SJSA1 (cell line): ENCODE results near the gene SIPA1L3. TPM values are rescaled to one million over a fixed set of nuclear protein-coding genes. Genes with fewer than 3 reads are reported as not detected.
A peak's percentile ranks its signal among the peaks of the same experiment; 100 is the strongest.
"Not testable (repeated sequence)": the region's sequence is repeated elsewhere in the genome, so short reads cannot be mapped to it uniquely, and the experiment has no call there.

Experiments used
- DNase-seq, 2 experiments: peaks; one replicate each; pipeline ENCODE4 v3.0.0-alpha.2; 2015 to 2020; ENCODE audit warnings: low spot score in 2 of 2, low read depth in 1 of 2
- H3K27ac ChIP-seq: fragments of 250-450 bp; sonication (Bioruptor Pico); 2 replicates; pipeline ENCODE4 v1.5.1; 2020; ENCODE audit warnings: mild to moderate bottlenecking, moderate library complexity
- H3K27me3 ChIP-seq: fragments of 250-450 bp; sonication (Bioruptor Pico); replicated peaks from 2 replicates; pipeline ENCODE4 v1.5.1; 2020; ENCODE audit warnings: mild to moderate bottlenecking, moderate library complexity
- H3K36me3 ChIP-seq: fragments of 250-450 bp; sonication (Bioruptor Pico); 2 replicates; pipeline ENCODE4 v1.5.1; 2020; ENCODE audit warnings: mild to moderate bottlenecking
- H3K4me1 ChIP-seq: fragments of 250-450 bp; sonication (Bioruptor Pico); replicated peaks from 2 replicates; pipeline ENCODE4 v1.6.1; 2021; ENCODE audit warnings: mild to moderate bottlenecking
- H3K4me3 ChIP-seq: fragments of 250-450 bp; sonication (Bioruptor Pico); 2 replicates; pipeline ENCODE4 v1.5.1; 2020; ENCODE audit warnings: mild to moderate bottlenecking
- H3K9me3 ChIP-seq: fragments of 250-450 bp; sonication (Bioruptor Pico); replicated peaks from 2 replicates; pipeline ENCODE4 v1.5.1; 2020; ENCODE audit warnings: mild to moderate bottlenecking
- total RNA-seq: library from RNA; depleted of rRNA; stranded (reverse); fragments of >200 nt; shearing (Covaris generic); gene quantifications from 2 replicates; pipeline ENCODE4 v1.2.3, GENCODE V29; 2014

SIPA1L3 gene
- total RNA-seq, 1 experiment from 2014 or later = 9.3 TPM

- no peak for DNase-seq
- Histone ChIP-seq H3K27ac (no peak overlapping the region), H3K4me3 (no peak overlapping the region)
Measured at GRCh38 chr19:38055010-38055409, 148.0 kb downstream of the SIPA1L3 start.

GRCh38 chr19:38055655-38056521 is 148.9 kb downstream of the SIPA1L3 start:
- Histone ChIP-seq H3K4me3 (no peak overlapping the region), H3K9me3 (no peaks in the 10 kb centered on the region), H3K36me3 (no peaks in the 10 kb centered on the region), H3K27me3 (no peaks in the 10 kb centered on the region), H3K4me1 (peaks cover 11% of the 10 kb centered on the region), H3K27ac (no peak overlapping the region)
- no peak for DNase-seq

More at GRCh38 chr19:38055010-38055409, 148.0 kb downstream of the SIPA1L3 start:
- Histone ChIP-seq H3K9me3 (no peaks in the 10 kb centered on the region), H3K36me3 (no peaks in the 10 kb centered on the region; the same call in 1 of the 2 replicates), H3K27me3 (no peaks in the 10 kb centered on the region), H3K4me1 (peaks cover 3% of the 10 kb centered on the region)

GRCh38 chr19:38056646-38057045 is 149.6 kb downstream of the SIPA1L3 start:
- DNase-seq = no peak
- Histone ChIP-seq H3K36me3 (no peaks in the 10 kb centered on the region), H3K4me1 (peaks cover 19% of the 10 kb centered on the region), H3K9me3 (no peaks in the 10 kb centered on the region), H3K4me3 (no peak overlapping the region), H3K27ac (no peak overlapping the region), H3K27me3 (no peaks in the 10 kb centered on the region)

- Histone ChIP-seq H3K27me3 (no peaks in the 10 kb centered on the region), H3K27ac (no peak overlapping the region), H3K4me3 (no peak overlapping the region), H3K4me1 (peaks cover 19% of the 10 kb centered on the region), H3K9me3 (no peaks in the 10 kb centered on the region), H3K36me3 (no peaks in the 10 kb centered on the region)
- no peak for DNase-seq
Measured at GRCh38 chr19:38057959-38058690, 151.1 kb downstream of the SIPA1L3 start.

GRCh38 chr19:38059897-38060296 is 152.9 kb downstream of the SIPA1L3 start:
- H3K9me3 ChIP-seq = no peaks in the 10 kb centered on the region
- H3K4me3 ChIP-seq = no peak overlapping the region
- H3K4me1 ChIP-seq = peaks cover 19% of the 10 kb centered on the region
- no peaks in the 10 kb centered on the region for H3K27me3 ChIP-seq
- H3K36me3 ChIP-seq = no peaks in the 10 kb centered on the region
- DNase-seq = no peak
- no peak overlapping the region for H3K27ac ChIP-seq

- no peak for DNase-seq
- Histone ChIP-seq H3K4me1 (peaks cover 19% of the 10 kb centered on the region), H3K4me3 (no peak overlapping the region), H3K36me3 (no peaks in the 10 kb centered on the region), H3K27me3 (no peaks in the 10 kb centered on the region), H3K27ac (no peak overlapping the region), H3K9me3 (no peaks in the 10 kb centered on the region)
Measured at GRCh38 chr19:38060331-38060730, 153.3 kb downstream of the SIPA1L3 start.

GRCh38 chr19:38061294-38061693 is 154.3 kb downstream of the SIPA1L3 start:
- Histone ChIP-seq H3K4me1 (peaks cover 19% of the 10 kb centered on the region), H3K27me3 (no peaks in the 10 kb centered on the region), H3K27ac (peak overlapping the region; percentile 11), H3K4me3 (no peak overlapping the region), H3K36me3 (no peaks in the 10 kb centered on the region), H3K9me3 (no peaks in the 10 kb centered on the region)
- DNase-seq = peak; percentile 59 to 78

- no peaks in the 10 kb centered on the region for H3K36me3 ChIP-seq
- no peaks in the 10 kb centered on the region for H3K9me3 ChIP-seq
- no peak overlapping the region for H3K27ac ChIP-seq
- DNase-seq = no peak
- H3K4me3 ChIP-seq = no peak overlapping the region
- peaks cover 19% of the 10 kb centered on the region for H3K4me1 ChIP-seq
- H3K27me3 ChIP-seq = no peaks in the 10 kb centered on the region
Measured at GRCh38 chr19:38062959-38063761, 156.2 kb downstream of the SIPA1L3 start.

- Histone ChIP-seq H3K9me3 (no peaks in the 10 kb centered on the region), H3K36me3 (no peaks in the 10 kb centered on the region), H3K4me1 (peaks cover 19% of the 10 kb centered on the region), H3K27ac (no peak overlapping the region), H3K27me3 (no peaks in the 10 kb centered on the region), H3K4me3 (no peak overlapping the region)
- DNase-seq = no peak
Measured at GRCh38 chr19:38063928-38064327, 156.9 kb downstream of the SIPA1L3 start.

GRCh38 chr19:38064661-38065425 is 157.8 kb downstream of the SIPA1L3 start:
- H3K27ac ChIP-seq = no peak overlapping the region
- no peaks in the 10 kb centered on the region for H3K36me3 ChIP-seq
- DNase-seq = no peak
- H3K9me3 ChIP-seq = no peaks in the 10 kb centered on the region
- H3K4me1 ChIP-seq = peaks cover 18% of the 10 kb centered on the region
- H3K27me3 ChIP-seq = no peaks in the 10 kb centered on the region
- H3K4me3 ChIP-seq = no peak overlapping the region

GRCh38 chr19:38065775-38066174 is 158.8 kb downstream of the SIPA1L3 start:
- not testable (repeated sequence) for H3K27me3 ChIP-seq, H3K27ac ChIP-seq, H3K4me3 ChIP-seq, H3K36me3 ChIP-seq, H3K9me3 ChIP-seq, DNase-seq
- peaks cover 17% of the 10 kb centered on the region for H3K4me1 ChIP-seq

- no peak for DNase-seq
- Histone ChIP-seq H3K4me1 (peaks cover 9% of the 10 kb centered on the region), H3K4me3 (no peak overlapping the region), H3K9me3 (no peaks in the 10 kb centered on the region), H3K36me3 (no peaks in the 10 kb centered on the region), H3K27me3 (no peaks in the 10 kb centered on the region), H3K27ac (no peak overlapping the region)
Measured at GRCh38 chr19:38068826-38069225, 161.8 kb downstream of the SIPA1L3 start.

- Histone ChIP-seq H3K4me1 (peaks cover 9% of the 10 kb centered on the region), H3K27me3 (no peaks in the 10 kb centered on the region), H3K27ac (no peak overlapping the region), H3K9me3 (no peaks in the 10 kb centered on the region), H3K4me3 (no peak overlapping the region), H3K36me3 (no peaks in the 10 kb centered on the region)
- peak in 1 of 2 experiments; percentile 23 for DNase-seq
Measured at GRCh38 chr19:38070573-38070972, 163.6 kb downstream of the SIPA1L3 start.
